Natural killer cell treated with Interleukin-12 subunit alpha and Interleukin-12 subunit beta and Interleukin-15 and Interleukin-18, amount 100 ng/mL, for 72 hours (primary cell): ENCODE measurements around the gene EN1. TPM values are rescaled to one million over a fixed set of nuclear protein-coding genes. Genes with fewer than 3 reads are reported as not detected.

Source experiments
- ATAC-seq, 2 donors: fragments of 150-1000 bp; cut with Tn5 transposase in 1 of 2; sonication (Bioruptor Pico), chemical (Tn5 transposase) in 1 of 2; 2 replicates each; pipeline ENCODE4 v1.10.0; 2021
- DNase-seq: peaks from one replicate; pipeline ENCODE4 v3.0.0; 2022; ENCODE audit warnings: low spot score
- H3K27ac Mint-ChIP-seq, 2 donors: 1 replicate in 1 of 2; 2 replicates in 1 of 2; pipeline ENCODE4 v1.8.0; 2022; ENCODE audit warnings: mixed read lengths in 2 of 2, mild to moderate bottlenecking in 1 of 2, moderate library complexity in 1 of 2
- H3K27me3 Mint-ChIP-seq, 2 donors: 1 replicate in 1 of 2; 2 replicates in 1 of 2; pipeline ENCODE4 v1.8.0; 2022; ENCODE audit warnings: mixed read lengths in 2 of 2
- H3K36me3 Mint-ChIP-seq: one replicate; pipeline ENCODE4 v1.8.0; 2022; ENCODE audit warnings: mixed read lengths
- H3K4me1 Mint-ChIP-seq, 2 donors: 1 replicate in 1 of 2; 2 replicates in 1 of 2; pipeline ENCODE4 v1.8.0; 2022; ENCODE audit warnings: low read depth in 2 of 2, mixed read lengths in 2 of 2, mild to moderate bottlenecking in 1 of 2
- H3K4me3 Mint-ChIP-seq: one replicate; pipeline ENCODE4 v1.8.0; 2022; ENCODE audit warnings: mixed read lengths
- H3K9me3 Mint-ChIP-seq: 2 replicates; pipeline ENCODE4 v1.8.0; 2022; ENCODE audit warnings: mixed read lengths
- total RNA-seq, 2 donors: library from RNA; stranded (reverse); gene quantifications; one replicate each; pipeline ENCODE4 v1.2.3, GENCODE V29; 2022

EN1 gene
- total RNA-seq = not detected

- H3K27ac Mint-ChIP-seq = no peak within 1 kb of the TSS
- H3K4me1 Mint-ChIP-seq = peaks cover 6 to 18% of the 10 kb centered on the region in 2 donors
- peak in 1 of 2 donors; percentile 33 for ATAC-seq
- no peaks in the 10 kb centered on the region for H3K9me3 Mint-ChIP-seq
- peaks cover 42 to 71% of the 10 kb centered on the region in 2 donors for H3K27me3 Mint-ChIP-seq
- no peaks in the 10 kb centered on the region for H3K36me3 Mint-ChIP-seq
- H3K4me3 Mint-ChIP-seq = peak within 1 kb of the TSS; percentile 53
- no peak for DNase-seq
Measured at GRCh38 chr2:118846953-118847761, at the start of gene EN1. Gene EN1, minus strand, starts transcription at chr2:118847648. Its CDS starts 481 bp downstream, at chr2:118847167.

DNA sequence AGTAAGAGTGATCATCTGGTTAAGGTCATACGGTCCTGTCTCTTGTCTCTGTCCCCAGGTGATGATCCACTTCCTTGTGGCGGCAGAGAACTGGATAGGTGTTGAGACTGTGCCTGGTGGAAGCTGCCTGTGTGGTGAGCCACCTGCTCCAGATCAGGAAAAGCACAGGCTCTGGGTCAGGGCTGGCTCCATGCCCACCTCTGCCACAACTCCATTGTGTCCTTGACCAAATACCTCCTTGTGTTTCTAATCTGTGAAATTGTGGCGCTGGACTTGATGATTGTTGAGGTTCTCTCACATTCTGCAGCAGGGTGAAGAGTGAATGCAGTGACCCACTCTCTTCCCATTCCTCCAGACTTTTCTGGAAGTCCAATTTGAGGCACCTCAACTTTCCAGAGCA lies 45.7 kb upstream of the EN1 start:
- Mint-ChIP-seq H3K4me1 (no peaks in the 10 kb centered on the region), H3K27ac (no peak overlapping the region), H3K27me3 (peaks cover 12% of the 10 kb centered on the region in 2 donors), H3K4me3 (no peak overlapping the region), H3K9me3 (peaks cover 7% of the 10 kb centered on the region), H3K36me3 (peaks cover 11% of the 10 kb centered on the region)
- ATAC-seq (no peak), DNase-seq (no peak)

- Mint-ChIP-seq H3K9me3 (peaks cover 7% of the 10 kb centered on the region), H3K27ac (no peak overlapping the region), H3K27me3 (peaks cover 12% of the 10 kb centered on the region in 2 donors), H3K36me3 (peaks cover 11% of the 10 kb centered on the region), H3K4me3 (no peak overlapping the region), H3K4me1 (no peaks in the 10 kb centered on the region)
- ATAC-seq (no peak), DNase-seq (no peak)
Measured at GRCh38 chr2:118889995-118890394, 42.5 kb upstream of the EN1 start.

GRCh38 chr2:118883792-118884191 lies 36.3 kb upstream of the EN1 start:
- peaks cover 10 to 13% of the 10 kb centered on the region in 2 donors for H3K4me1 Mint-ChIP-seq
- H3K27me3 Mint-ChIP-seq = peaks cover 0 to 7% of the 10 kb centered on the region in 2 donors
- H3K4me3 Mint-ChIP-seq = peak overlapping the region; percentile 65
- H3K36me3 Mint-ChIP-seq = no peaks in the 10 kb centered on the region
- H3K27ac Mint-ChIP-seq = no peak overlapping the region
- no peak for DNase-seq
- H3K9me3 Mint-ChIP-seq = no peaks in the 10 kb centered on the region
- ATAC-seq = no peak

- DNase-seq = peak; percentile 73
- H3K36me3 Mint-ChIP-seq = no peaks in the 10 kb centered on the region
- H3K4me1 Mint-ChIP-seq = peaks cover 10 to 13% of the 10 kb centered on the region in 2 donors
- ATAC-seq = peak; percentile 77 to 84
- H3K9me3 Mint-ChIP-seq = no peaks in the 10 kb centered on the region
- H3K27ac Mint-ChIP-seq = peak overlapping the region in 1 of 2 donors; percentile 50
- H3K27me3 Mint-ChIP-seq = peaks cover 0 to 7% of the 10 kb centered on the region in 2 donors
- H3K4me3 Mint-ChIP-seq = peak overlapping the region; percentile 65
Measured at GRCh38 chr2:118882693-118883336, 35.4 kb upstream of the EN1 start.

- no peak overlapping the region for H3K4me3 Mint-ChIP-seq
- H3K27me3 Mint-ChIP-seq = peaks cover 1 to 8% of the 10 kb centered on the region in 2 donors
- no peak for DNase-seq
- no peaks in the 10 kb centered on the region for H3K9me3 Mint-ChIP-seq
- H3K4me1 Mint-ChIP-seq = peaks cover 10 to 13% of the 10 kb centered on the region in 2 donors
- no peak overlapping the region for H3K27ac Mint-ChIP-seq
- peak; percentile 73 to 78 for ATAC-seq
- no peaks in the 10 kb centered on the region for H3K36me3 Mint-ChIP-seq
Measured at GRCh38 chr2:118881490-118882129, 34.2 kb upstream of the EN1 start.

GRCh38 chr2:118880501-118880900 lies 33.1 kb upstream of the EN1 start:
- Mint-ChIP-seq H3K27me3 (peaks cover 13 to 19% of the 10 kb centered on the region in 2 donors), H3K9me3 (no peaks in the 10 kb centered on the region), H3K36me3 (no peaks in the 10 kb centered on the region), H3K4me1 (peaks cover 10 to 13% of the 10 kb centered on the region in 2 donors), H3K4me3 (no peak overlapping the region), H3K27ac (no peak overlapping the region)
- DNase-seq (no peak), ATAC-seq (no peak)

DNA sequence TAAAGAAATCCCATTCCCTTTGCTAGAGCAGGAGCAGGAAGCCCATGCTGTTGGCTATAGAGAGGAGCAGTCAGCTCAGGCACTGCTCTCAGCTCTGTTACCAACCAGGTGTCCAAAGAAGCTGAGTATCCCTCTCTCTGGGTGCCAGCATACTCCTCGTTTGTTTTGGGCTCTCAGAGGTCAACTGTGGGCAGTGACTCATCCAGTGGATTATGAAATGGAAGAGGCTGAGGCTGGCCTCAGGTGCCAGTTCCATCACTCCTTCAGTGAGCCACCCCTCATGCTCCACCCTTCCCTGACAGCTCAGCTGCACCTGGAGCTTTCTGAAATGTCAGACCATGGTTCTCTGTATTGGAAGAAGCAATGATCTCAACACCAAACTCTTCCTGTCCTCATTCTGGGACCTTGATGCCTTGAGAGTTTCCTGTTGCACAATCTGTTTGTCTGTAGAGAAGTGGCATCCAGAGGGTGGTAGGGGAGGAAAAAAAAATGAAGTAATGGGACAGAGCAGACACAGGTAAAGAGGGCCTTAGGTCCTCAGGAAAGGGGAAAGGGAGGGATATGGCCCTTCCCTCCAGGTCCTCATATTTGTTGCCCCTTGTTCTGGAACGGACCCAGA lies 31.2 kb upstream of the EN1 start:
- H3K9me3 Mint-ChIP-seq = no peaks in the 10 kb centered on the region
- no peaks in the 10 kb centered on the region for H3K36me3 Mint-ChIP-seq
- H3K4me1 Mint-ChIP-seq = peaks cover 10 to 13% of the 10 kb centered on the region in 2 donors
- DNase-seq (no peak), ATAC-seq (no peak)
- H3K27ac Mint-ChIP-seq = no peak overlapping the region
- H3K27me3 Mint-ChIP-seq = peaks cover 19 to 22% of the 10 kb centered on the region in 2 donors
- H3K4me3 Mint-ChIP-seq = no peak overlapping the region

DNA sequence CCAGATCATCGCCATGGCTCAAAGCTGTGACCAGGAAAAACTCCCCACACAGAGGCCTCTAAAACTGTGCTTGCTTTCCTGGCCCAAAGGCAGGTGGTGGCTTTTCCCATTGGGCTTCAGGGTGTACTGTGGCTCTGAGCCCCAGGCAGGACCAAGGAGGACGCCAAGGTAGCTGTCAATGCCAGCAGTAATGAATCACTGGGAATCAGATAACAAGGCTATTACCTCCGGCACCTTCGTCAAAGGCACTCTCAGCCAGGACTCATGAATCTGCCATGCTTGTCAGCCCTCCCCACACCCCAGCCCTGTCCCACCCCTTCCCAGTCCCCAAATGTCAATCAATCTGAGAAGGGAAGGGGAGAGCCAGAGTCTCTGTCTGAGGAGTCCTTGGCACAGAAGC lies 27.9 kb upstream of the EN1 start:
- no peak overlapping the region for H3K27ac Mint-ChIP-seq
- no peak overlapping the region for H3K4me3 Mint-ChIP-seq
- no peaks in the 10 kb centered on the region for H3K9me3 Mint-ChIP-seq
- H3K27me3 Mint-ChIP-seq = peaks cover 29 to 38% of the 10 kb centered on the region in 2 donors
- no peaks in the 10 kb centered on the region for H3K36me3 Mint-ChIP-seq
- DNase-seq (no peak), ATAC-seq (no peak)
- no peaks in the 10 kb centered on the region for H3K4me1 Mint-ChIP-seq

- no peak overlapping the region for H3K27ac Mint-ChIP-seq
- H3K36me3 Mint-ChIP-seq = no peaks in the 10 kb centered on the region
- ATAC-seq (no peak), DNase-seq (no peak)
- H3K4me1 Mint-ChIP-seq = no peaks in the 10 kb centered on the region
- no peaks in the 10 kb centered on the region for H3K9me3 Mint-ChIP-seq
- H3K4me3 Mint-ChIP-seq = no peak overlapping the region
- peaks cover 28 to 38% of the 10 kb centered on the region in 2 donors for H3K27me3 Mint-ChIP-seq
Measured at GRCh38 chr2:118874324-118874723, 26.9 kb upstream of the EN1 start.

DNA sequence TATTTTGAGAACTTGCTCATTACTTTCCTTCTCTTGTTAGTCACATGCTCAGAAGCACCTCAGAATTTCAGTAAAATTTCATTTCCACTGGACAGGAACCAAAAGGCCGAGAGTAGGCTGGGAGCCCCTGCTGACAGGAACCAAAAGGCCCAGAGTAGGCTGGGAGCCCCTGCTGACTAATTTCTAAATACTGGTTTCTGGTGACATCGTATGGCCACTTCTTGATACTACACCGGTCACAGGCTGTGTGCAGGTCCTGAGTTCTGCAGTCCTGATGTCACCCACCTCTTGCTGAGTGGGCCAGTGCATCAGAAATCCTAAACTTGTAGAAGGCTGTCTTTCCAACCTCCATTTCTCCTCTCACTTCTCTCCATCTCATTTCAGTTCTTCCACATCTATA lies 17.7 kb upstream of the EN1 start:
- ATAC-seq (peak; percentile 71 to 77), DNase-seq (no peak)
- peaks cover 26 to 30% of the 10 kb centered on the region in 2 donors for H3K27me3 Mint-ChIP-seq
- no peaks in the 10 kb centered on the region for H3K9me3 Mint-ChIP-seq
- H3K36me3 Mint-ChIP-seq = no peaks in the 10 kb centered on the region
- H3K4me3 Mint-ChIP-seq = no peak overlapping the region
- H3K4me1 Mint-ChIP-seq = no peaks in the 10 kb centered on the region
- no peak overlapping the region for H3K27ac Mint-ChIP-seq

DNA sequence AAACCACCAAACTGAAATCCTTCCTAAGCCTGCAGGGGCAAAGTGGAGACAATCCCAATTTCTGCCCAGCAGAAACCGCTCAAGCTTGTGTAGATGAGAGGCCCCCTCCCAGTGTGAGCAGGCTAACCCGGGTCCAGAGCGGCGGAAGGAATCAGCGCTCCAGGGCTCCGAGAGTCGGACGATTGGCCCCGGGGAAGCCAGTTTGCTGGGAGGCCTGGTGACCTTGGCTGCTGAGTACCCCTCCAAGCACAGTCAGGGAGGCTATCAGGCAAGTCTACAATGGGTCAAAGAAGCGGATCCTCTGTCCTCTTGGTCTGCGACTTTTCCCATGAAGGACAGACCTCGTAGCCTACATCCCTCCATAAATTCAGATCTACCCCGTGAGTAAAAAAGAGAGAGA lies 16.8 kb upstream of the EN1 start:
- no peak overlapping the region for H3K4me3 Mint-ChIP-seq
- no peaks in the 10 kb centered on the region for H3K4me1 Mint-ChIP-seq
- H3K36me3 Mint-ChIP-seq = no peaks in the 10 kb centered on the region
- DNase-seq (no peak), ATAC-seq (no peak)
- H3K9me3 Mint-ChIP-seq = no peaks in the 10 kb centered on the region
- peaks cover 28 to 36% of the 10 kb centered on the region in 2 donors for H3K27me3 Mint-ChIP-seq
- H3K27ac Mint-ChIP-seq = no peak overlapping the region

GRCh38 chr2:118861731-118862130 lies 14.3 kb upstream of the EN1 start:
- DNase-seq (no peak), ATAC-seq (no peak)
- Mint-ChIP-seq H3K36me3 (no peaks in the 10 kb centered on the region), H3K27me3 (peaks cover 33 to 44% of the 10 kb centered on the region in 2 donors), H3K4me3 (no peak overlapping the region), H3K9me3 (no peaks in the 10 kb centered on the region), H3K4me1 (no peaks in the 10 kb centered on the region), H3K27ac (no peak overlapping the region)
